Hematopoietic multipotent progenitor cell treated with erythropoietin and hydrocortisone succinate and interleukin-3 and kit ligand, for 15 days (in vitro differentiated cells): ENCODE measurements around the gene MAP2K5.
A peak's percentile ranks its signal among the peaks of the same experiment; 100 is the strongest.

ENCODE experiments used
- DNase-seq: peaks from one replicate; pipeline ENCODE4 v3.0.0-alpha.2; 2015; ENCODE audit warnings: low spot score

Gene MAP2K5

DNA sequence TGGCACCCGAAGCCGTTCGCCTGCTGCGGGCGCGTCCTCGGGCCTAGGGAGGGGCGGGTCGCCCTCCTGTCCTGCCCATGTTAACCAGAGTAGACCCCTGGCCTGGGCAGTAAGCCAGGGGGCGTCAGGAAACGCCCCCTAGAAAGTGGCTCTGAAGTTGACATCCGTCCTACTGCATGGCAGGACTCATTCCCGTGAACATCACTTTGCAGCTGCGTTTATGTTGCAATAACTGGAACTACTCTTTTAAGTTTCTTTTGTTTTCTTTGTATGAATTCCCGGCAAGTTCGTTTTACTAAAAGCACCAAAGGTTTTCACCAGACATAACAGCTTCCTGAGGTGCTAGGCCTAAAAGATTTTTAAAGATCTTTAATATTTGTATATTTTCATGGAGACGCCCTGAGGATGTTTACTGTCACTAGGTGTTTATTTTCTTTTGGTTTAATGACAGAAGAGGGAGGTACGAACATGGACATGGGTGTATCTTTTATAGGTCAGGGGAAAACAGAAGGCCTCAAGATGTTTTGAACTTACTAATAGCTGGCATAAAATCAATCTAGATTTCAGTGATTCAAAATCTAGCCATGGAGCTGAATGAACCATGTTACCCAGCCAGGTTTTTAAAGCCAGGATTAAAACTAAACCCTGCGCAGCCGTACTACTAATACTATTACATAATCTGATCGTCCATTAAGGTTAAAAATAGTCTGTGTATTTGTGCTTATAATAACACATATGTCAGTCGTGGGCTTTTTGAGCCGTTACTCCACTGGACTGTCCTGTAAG lies 20.5 kb upstream of the MAP2K5 start:
- peak; percentile 22 for DNase-seq

GRCh38 chr15:67523330-67523729 lies 19.2 kb upstream of the MAP2K5 start:
- DNase-seq = no peak

GRCh38 chr15:67524235-67524634 lies 18.3 kb upstream of the MAP2K5 start:
- DNase-seq = no peak

DNA sequence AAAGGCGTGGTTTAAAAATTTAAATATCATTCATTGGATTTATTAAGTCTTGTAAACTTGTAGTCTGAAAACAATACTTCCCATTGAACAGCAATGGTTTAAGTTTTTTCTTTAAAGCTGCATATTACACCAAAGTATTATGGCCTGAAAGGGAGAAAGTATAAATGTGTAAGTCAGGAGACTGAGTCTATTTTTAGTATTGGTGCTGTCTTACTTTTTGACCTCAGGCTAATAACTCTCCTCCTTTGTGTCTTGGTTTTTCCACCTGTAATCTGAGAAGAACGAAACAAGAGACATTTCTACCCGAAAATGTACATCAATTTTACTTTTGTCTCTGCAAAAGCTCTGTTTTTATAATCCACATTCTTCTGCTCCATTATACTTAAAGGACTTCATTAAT lies 14.0 kb upstream of the MAP2K5 start:
- no peak for DNase-seq

DNA sequence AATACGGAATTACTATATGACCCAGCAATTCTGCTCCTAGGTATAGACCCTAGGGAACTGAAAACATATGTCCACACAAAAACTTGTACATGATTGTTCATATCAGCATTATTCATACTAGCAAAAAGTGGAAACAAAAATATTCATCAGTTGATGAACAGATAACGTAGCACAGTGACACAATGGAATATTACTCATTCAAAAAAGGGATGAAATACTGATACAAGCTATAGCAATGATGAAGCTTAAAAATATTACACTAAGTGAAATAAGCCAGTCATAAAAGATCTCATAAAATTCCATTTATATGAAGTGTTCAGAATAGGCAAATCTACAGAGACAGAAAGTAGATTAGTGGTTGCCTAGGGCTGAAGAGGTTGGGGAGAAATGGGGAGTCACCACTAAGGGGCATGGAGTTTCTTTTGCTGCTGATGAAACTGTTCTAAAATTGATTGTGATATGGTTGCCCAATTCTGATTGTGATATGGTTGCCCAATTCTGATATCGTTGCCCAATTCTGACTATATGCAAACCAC lies 11.1 kb upstream of the MAP2K5 start:
- DNase-seq = no peak

DNA sequence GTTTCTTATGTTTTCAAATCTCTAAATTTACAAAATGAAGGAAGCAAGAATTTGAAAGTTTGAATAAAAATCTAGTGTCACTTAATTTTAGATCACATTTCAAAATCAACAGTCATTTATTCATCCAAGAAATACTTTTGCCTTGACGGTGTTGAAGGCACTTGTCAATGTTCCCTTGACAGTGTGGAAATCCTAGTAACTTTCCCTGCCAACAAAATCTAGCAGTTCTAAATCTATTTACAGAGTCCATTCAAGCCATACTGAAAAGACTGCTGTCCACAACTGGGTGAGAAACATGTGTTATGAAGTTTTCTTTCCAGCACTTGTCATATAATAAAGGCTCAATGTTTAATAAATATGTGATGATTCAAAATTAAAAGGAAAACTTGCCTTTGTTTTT lies 8.6 kb upstream of the MAP2K5 start:
- no peak for DNase-seq

- no peak for DNase-seq
These were observed 8.1 kb upstream of the MAP2K5 start for GRCh38 chr15:67534360-67534759.

DNA sequence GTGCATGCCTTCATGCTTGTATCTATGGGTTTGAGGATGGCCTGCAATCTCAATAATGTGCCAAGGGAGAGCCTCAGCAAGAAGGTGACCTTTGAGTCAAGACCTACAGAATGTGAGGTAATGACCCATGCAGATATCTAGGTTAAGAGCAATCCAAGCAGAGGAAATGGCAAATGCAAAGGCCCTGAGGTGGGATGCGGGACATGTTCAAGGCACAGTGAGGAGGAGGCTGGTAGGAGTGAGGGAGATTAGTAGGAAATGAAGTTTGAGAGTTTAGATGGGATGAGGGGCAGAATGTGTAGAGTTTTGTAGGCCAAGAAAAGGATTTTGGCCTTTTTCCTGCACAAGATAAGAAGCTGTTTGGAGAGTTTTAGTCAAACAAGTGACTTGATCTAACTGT lies 4.7 kb upstream of the MAP2K5 start:
- DNase-seq = no peak

- no peak for DNase-seq
These were observed 830 bp downstream of the MAP2K5 start for GRCh38 chr15:67543348-67543718.

DNA sequence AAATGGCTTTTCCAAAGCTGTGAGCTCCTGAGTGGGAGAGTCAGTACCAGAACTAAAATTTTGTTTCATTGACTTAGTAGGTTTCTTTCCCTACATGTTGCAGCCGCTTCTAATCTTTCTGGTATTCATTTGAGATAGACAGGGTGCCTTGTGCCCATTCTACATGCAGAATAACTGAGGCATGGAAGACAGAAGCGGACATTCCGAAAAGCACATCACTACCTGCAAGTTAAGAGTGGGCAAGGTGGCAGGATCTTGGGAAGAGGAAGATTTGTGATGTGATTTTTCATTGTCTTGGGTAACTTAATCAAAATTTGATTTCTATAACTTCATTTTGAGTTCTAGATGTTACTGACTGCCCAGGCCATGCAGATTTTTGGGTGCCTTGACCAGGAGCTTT lies 2.0 kb downstream of the MAP2K5 start:
- no peak for DNase-seq

- no peak for DNase-seq
These were observed 3.4 kb downstream of the MAP2K5 start for GRCh38 chr15:67545864-67546263.

GRCh38 chr15:67547064-67547463 lies 4.6 kb downstream of the MAP2K5 start:
- no peak for DNase-seq

- no peak for DNase-seq
These were observed 5.3 kb downstream of the MAP2K5 start for GRCh38 chr15:67547836-67548235.

DNA sequence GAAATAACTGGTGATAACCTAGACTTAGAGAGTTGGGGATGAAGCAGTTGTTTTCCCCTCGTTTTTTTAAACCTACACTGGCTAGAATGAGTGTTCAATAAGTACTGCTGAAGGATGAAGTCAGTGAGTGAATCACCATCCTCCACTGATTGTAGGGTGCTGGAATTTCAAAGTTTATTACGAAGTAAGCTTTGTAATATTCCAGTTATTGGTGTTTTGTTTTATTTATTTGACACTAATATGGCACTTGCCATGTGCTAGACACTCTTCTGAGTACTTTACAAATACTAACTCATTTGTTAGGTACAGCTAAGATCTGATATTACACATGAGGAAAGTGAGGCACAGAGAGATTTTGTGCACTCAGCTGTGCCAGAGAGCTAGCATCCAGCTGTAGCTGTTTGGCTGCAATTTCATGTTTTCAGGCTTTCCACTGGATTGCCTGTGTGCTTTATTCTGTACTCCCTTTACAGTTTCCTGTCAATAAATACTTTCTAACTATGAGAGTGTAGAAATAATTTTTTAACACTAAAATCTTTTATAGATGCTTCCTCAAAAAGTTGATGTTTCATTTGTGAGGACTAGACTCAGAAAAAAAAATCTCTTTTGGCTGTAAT lies 5.8 kb downstream of the MAP2K5 start:
- DNase-seq = no peak

DNA sequence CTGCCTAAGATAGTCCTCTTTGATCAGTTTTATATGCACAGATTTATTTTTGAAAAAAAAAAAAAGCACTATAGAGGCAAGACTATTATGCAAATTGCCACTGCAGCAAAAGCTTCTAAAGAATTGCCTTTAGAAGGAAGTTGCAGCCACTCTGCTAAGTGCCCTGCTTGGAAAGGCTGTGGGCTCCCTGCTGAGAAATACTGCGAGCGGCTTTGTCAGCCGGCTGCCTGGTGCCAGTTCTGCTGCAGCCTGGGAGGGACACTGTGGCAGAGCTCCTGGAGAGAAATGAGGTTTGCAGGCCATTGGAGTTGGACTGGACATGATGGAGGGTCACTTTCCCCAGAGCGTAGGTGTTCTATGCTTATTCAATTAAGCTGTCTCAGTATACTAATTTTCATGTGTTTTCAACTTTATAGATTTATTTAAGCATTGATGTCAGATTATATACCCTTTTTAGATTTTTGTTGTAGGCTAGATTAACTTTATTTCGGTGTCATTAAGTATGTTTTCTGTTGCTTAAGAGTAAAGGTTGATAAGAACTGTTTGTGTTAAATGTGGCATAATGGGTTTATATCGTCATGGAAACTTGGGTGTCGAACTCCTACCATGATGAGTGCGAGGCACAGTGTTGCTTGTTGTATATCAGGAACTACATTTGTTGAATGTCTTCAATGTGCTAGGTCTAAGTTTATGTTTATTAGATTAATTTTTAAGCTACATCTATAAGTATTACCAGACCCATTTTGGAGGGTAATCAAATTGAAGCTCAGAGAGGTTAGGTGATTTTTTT lies 6.6 kb downstream of the MAP2K5 start:
- DNase-seq = no peak

GRCh38 chr15:67549736-67550135 lies 7.2 kb downstream of the MAP2K5 start:
- no peak for DNase-seq

DNA sequence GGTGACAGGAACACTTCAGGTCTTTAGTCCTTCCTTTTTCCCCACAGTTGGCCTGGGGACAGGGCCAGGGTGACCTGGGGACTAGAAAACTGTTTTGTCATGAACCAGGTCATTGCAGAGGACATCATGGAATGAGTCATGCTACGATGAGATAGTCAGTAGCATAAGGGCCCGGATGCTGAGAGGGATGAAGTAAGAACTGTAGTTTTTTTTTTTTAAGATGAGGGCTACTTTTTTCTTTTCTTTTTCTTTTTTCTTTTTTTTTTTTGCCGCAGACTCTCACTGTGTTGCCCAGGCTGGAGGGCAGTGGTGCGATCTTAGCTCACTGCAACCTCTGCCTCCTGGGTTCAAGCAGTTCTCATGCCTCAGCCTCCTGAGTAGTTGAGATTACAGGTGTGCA lies 8.0 kb downstream of the MAP2K5 start:
- no peak for DNase-seq

DNA sequence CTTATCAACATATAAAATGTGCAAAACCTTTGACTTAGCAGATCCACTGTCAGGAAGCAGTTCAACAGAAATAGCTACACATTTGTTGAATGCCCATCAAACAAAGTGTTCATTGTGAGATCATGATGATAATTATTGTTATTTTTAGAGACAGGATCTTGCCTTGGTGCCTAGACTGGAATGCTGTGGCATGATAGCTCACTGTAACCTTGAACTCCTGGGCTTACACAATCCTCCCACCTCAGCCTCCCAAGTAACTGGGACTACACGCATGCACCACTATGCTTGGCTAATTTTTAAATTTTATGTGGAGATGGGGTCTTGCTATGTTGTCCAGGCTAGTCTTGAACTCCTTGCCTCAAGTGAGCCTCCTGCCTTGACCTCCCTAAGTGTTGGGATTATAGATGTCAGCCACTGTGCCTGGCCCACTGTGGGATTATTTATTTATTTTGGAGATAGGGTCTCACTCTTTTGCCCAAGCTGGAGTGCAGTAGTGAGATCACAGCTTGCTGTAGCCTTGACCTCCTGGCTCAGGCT lies 8.8 kb downstream of the MAP2K5 start:
- DNase-seq = no peak

DNA sequence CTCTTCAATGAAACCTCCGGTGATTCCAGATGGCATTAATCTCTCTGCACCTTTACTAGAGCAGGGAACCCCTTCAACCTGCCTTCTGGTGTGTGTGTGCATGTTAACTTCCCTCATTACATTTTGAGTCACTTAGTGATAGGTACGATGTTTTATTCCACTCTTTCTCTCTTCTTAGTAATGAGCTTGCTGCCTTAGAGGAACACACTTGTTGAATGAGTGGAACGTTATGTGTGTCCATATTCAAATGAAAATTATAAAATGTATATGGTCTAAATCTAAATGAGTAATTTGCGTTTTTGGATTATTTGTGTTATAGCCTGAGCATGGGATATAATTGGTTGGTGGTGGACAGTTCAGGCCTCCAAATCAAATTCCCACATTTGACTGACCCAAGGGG lies 12.1 kb downstream of the MAP2K5 start:
- no peak for DNase-seq

GRCh38 chr15:67556976-67557570 lies 14.6 kb downstream of the MAP2K5 start:
- no peak for DNase-seq

- DNase-seq = no peak
These were observed 16.0 kb downstream of the MAP2K5 start for GRCh38 chr15:67558502-67558901.

GRCh38 chr15:67559158-67559557 lies 16.7 kb downstream of the MAP2K5 start:
- no peak for DNase-seq
